ENCODE results near the gene DDAH1.

The DDAH1 gene

DNA sequence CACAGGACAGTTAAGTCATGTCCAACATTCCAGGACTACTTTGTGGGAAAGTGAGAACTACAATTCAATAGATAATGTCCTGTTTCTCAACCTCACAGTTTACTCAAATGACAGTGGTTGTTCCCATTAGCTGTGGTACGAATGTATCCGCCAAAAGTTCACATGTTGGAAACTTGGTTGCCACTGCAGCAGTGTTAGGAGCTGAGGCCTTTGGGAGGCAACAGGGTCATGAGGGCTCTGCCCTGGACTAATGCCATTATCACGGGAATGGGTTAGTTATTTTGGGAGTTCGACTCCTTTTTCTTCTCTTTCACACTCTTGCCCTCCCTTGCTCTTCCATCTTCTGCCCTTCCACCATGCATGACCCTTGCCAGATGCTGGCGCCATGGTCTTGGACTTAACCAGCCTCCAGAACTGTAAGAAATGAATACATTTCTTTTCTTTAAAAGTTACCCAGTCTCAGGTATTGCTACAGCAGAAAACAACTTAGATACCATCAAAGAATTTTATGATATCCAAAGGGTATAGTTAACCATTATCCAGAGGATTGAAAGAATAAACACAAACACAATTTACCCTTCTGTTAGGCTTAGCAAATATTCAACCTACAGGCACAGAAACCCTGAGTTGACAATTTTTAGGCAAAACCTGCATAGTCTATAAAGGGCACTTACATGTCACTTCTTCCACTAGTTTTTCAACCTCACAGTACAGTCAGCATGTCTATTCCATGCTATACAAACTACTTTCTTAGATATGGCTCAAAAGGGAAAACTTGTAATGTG, 196.0 kb downstream of the DDAH1 start:
- DNase-seq (ENCODE audit: insufficient read length, low spot score) = no peak
- TF ChIP-seq POU2F2 (IDR thresholded peaks at IDR 0.05; ENCODE audit: low read depth, low read length) (no peak), POLR2A (IDR thresholded peaks at IDR 0.05; ENCODE audit: low read depth, low read length) (no peak), PAX5 (IDR thresholded peaks at IDR 0.05; ENCODE audit: insufficient read depth, low read length, severe bottlenecking) (no peak), POLR2AphosphoS5 (IDR thresholded peaks at IDR 0.05; ENCODE audit: low read depth, low read length) (no peak)
- FAIRE-seq = no peak

All from GM12891 (cell line).